Activated B cell treated with CpG ODN at 0.5 μM for 24 hours (primary cell): ENCODE results near the gene MPZL1. TPM values are rescaled to one million over a fixed set of nuclear protein-coding genes. Genes with fewer than 3 reads are reported as not detected.

Experiments
- ATAC-seq: fragments of 200-7000 bp; cut with Tn5 transposase; one replicate; pipeline ENCODE4 v1.10.0; 2021; ENCODE audit warnings: low read depth, mild to moderate bottlenecking, moderate library complexity
- CTCF ChIA-PET: fragments of 350-600 bp; sonication (Branson Sonifier 250); formaldehyde crosslinking; loops from one replicate; lab custom pipeline; 2021; ENCODE audit warnings: antibody characterized with exemption; lab: Charles Lee
- POLR2A ChIA-PET: fragments of 350-600 bp; sonication (Branson Sonifier 250); formaldehyde crosslinking; loops from one replicate; lab custom pipeline; 2021; ENCODE audit warnings: antibody characterized with exemption; lab: Charles Lee
- DNase-seq: peaks from one replicate; pipeline ENCODE4 v3.0.0; 2022
- H3K27ac Mint-ChIP-seq: one replicate; pipeline ENCODE4 v1.8.0; 2020; ENCODE audit warnings: mixed read lengths
- H3K27me3 Mint-ChIP-seq: one replicate; pipeline ENCODE4 v1.8.0; 2021; ENCODE audit warnings: mixed read lengths
- H3K36me3 Mint-ChIP-seq: one replicate; pipeline ENCODE4 v1.8.0; 2021; ENCODE audit warnings: low read depth, mixed read lengths
- H3K4me1 Mint-ChIP-seq: one replicate; pipeline ENCODE4 v1.8.0; 2021; ENCODE audit warnings: mixed read lengths
- H3K4me3 Mint-ChIP-seq: one replicate; pipeline ENCODE4 v1.8.0; 2020; ENCODE audit warnings: mild to moderate bottlenecking, mixed read lengths
- H3K9me3 Mint-ChIP-seq: one replicate; pipeline ENCODE4 v1.8.0; 2020; ENCODE audit warnings: mixed read lengths
- CTCF ChIP-seq: fragments of 200-600 bp; IDR thresholded peaks from one replicate; pipeline ENCODE4 v1.8.0; 2022; ENCODE audit warnings: antibody characterized with exemption, mild to moderate bottlenecking
- intact Hi-C: fragments of 100-400 bp; cut with micrococcal nuclease; formaldehyde crosslinking; loops from one replicate; pipeline ENCODE4 v1.15.1; 2024
- total RNA-seq: library from RNA; stranded (reverse); gene quantifications from 2 replicates; pipeline ENCODE4 v1.2.3, GENCODE V29; 2022

Gene MPZL1
- total RNA-seq, 1 donor from 2014 or later: 27.2 TPM

GRCh38 chr1:167694691-167695090 lies 27.1 kb upstream of the MPZL1 start:
- ChIA-PET CTCF (interaction anchor here (0.8 to 3.1 kb wide), 2 partner anchors 94 to 105 kb away, joined by 3 to 13 read pairs; no protein-coding TSS in a partner anchor), POLR2A (interaction anchor here (0.6 to 1.4 kb wide), 2 partner anchors 12 to 273 kb away, joined by 3 to 5 read pairs; no protein-coding TSS in a partner anchor)
- intact Hi-C loops: no loop called here
- Mint-ChIP-seq H3K36me3 (peaks cover 96% of the 10 kb centered on the region), H3K9me3 (no peaks in the 10 kb centered on the region), H3K27ac (no peak overlapping the region), H3K27me3 (no peaks in the 10 kb centered on the region), H3K4me3 (no peak overlapping the region), H3K4me1 (peaks cover 21% of the 10 kb centered on the region)
- no peak for ATAC-seq
- no peak for TF ChIP-seq CTCF
- no peak for DNase-seq

GRCh38 chr1:167695147-167695546 lies 26.6 kb upstream of the MPZL1 start:
- Mint-ChIP-seq H3K27me3 (no peaks in the 10 kb centered on the region), H3K4me3 (no peak overlapping the region), H3K27ac (no peak overlapping the region), H3K4me1 (peaks cover 22% of the 10 kb centered on the region), H3K36me3 (peaks cover 96% of the 10 kb centered on the region), H3K9me3 (no peaks in the 10 kb centered on the region)
- ChIA-PET CTCF (interaction anchor here (3.1 kb wide), 1 partner anchor 95 kb away, joined by 13 read pairs; no protein-coding TSS in a partner anchor), POLR2A (interaction anchor here (1.4 kb wide), 1 partner anchor 12 kb away, joined by 3 read pairs; no protein-coding TSS in a partner anchor)
- DNase-seq: no peak
- no peak for ATAC-seq
- no peak for TF ChIP-seq CTCF
- intact Hi-C loops: no loop called here

- intact Hi-C loops: no loop called here
- Mint-ChIP-seq H3K27me3 (no peaks in the 10 kb centered on the region), H3K27ac (peak overlapping the region; percentile 61), H3K9me3 (no peaks in the 10 kb centered on the region), H3K36me3 (peaks cover 95% of the 10 kb centered on the region), H3K4me1 (peaks cover 22% of the 10 kb centered on the region), H3K4me3 (no peak overlapping the region)
- POLR2A ChIA-PET: interaction anchor here (1.4 kb wide), 1 partner anchor 11 kb away, joined by 3 read pairs; no protein-coding TSS in a partner anchor
- DNase-seq (no peak), ATAC-seq (no peak)
- CTCF ChIA-PET: interaction anchor here (3.1 kb wide), 1 partner anchor 96 kb away, joined by 13 read pairs; no protein-coding TSS in a partner anchor
- no peak for TF ChIP-seq CTCF
Observed at GRCh38 chr1:167695756-167696561, 25.8 kb upstream of the MPZL1 start.

GRCh38 chr1:167697667-167698141 lies 24.1 kb upstream of the MPZL1 start:
- Mint-ChIP-seq H3K4me3 (no peak overlapping the region), H3K27me3 (no peaks in the 10 kb centered on the region), H3K4me1 (peaks cover 22% of the 10 kb centered on the region), H3K27ac (peak overlapping the region; percentile 61), H3K36me3 (peaks cover 93% of the 10 kb centered on the region), H3K9me3 (no peaks in the 10 kb centered on the region)
- intact Hi-C loops: no loop called here
- ATAC-seq (peak; percentile 21), DNase-seq (no peak)
- ChIA-PET POLR2A (interaction anchor here (2.1 to 2.6 kb wide), 2 partner anchors 11 to 17 kb away, joined by 6 to 12 read pairs; no protein-coding TSS in a partner anchor), CTCF (interaction anchor here (1.4 to 2.5 kb wide), 2 partner anchors 10 to 99 kb away, joined by 3 to 12 read pairs; no protein-coding TSS in a partner anchor)
- no peak for TF ChIP-seq CTCF

- H3K36me3 Mint-ChIP-seq: peaks cover 93% of the 10 kb centered on the region
Observed at GRCh38 chr1:167698313-167698712, 23.5 kb upstream of the MPZL1 start.

More at GRCh38 chr1:167698313-167698712, 23.5 kb upstream of the MPZL1 start:
- Mint-ChIP-seq H3K4me3 (no peak overlapping the region), H3K27me3 (no peaks in the 10 kb centered on the region), H3K9me3 (no peaks in the 10 kb centered on the region), H3K27ac (peak overlapping the region; percentile 61), H3K4me1 (peaks cover 28% of the 10 kb centered on the region)
- DNase-seq: no peak
- intact Hi-C loops: no loop called here
- CTCF ChIA-PET: interaction anchor here (1.4 to 2.5 kb wide), 2 partner anchors 10 to 99 kb away, joined by 3 to 12 read pairs; no protein-coding TSS in a partner anchor
- POLR2A ChIA-PET: interaction anchor here (2.1 to 2.6 kb wide), 2 partner anchors 10 to 16 kb away, joined by 6 to 12 read pairs; no protein-coding TSS in a partner anchor
- ATAC-seq: no peak
- TF ChIP-seq CTCF: no peak
